NB4 (cell line): ENCODE data around the gene HLA-DMB.

Experiments used
- DNase-seq: peaks from one replicate; pipeline ENCODE4 v3.0.0; 2010; ENCODE audit warnings: low read depth
- H3K4me3 ChIP-seq: one replicate; pipeline ENCODE4 v1.5.1; 2011; ENCODE audit warnings: mild to moderate bottlenecking, low read depth, low read length, moderate library complexity
- CTCF ChIP-seq: IDR thresholded peaks from one replicate; pipeline ENCODE4 v1.5.1; 2012; ENCODE audit warnings: low read depth, low read length
- MAX ChIP-seq: IDR thresholded peaks from 2 replicates; pipeline ENCODE4 v1.6.1; 2011; ENCODE audit warnings: low read depth, low read length
- MYC ChIP-seq: IDR thresholded peaks from 2 replicates; pipeline ENCODE4 v1.6.1; 2011; ENCODE audit warnings: low read depth, low read length
- POLR2A ChIP-seq: IDR thresholded peaks from 2 replicates; pipeline ENCODE4 v1.6.1; 2011; ENCODE audit warnings: mild to moderate bottlenecking; ENCODE audit not compliant: insufficient read length; ENCODE audit errors: extremely low read depth

HLA-DMB gene

GRCh38 chr6:32973144-32974015, 32.6 kb upstream of the HLA-DMB start:
- peak; percentile 63 for DNase-seq
- peak overlapping the region; percentile 99 for H3K4me3 ChIP-seq
- TF ChIP-seq MAX (no peak), POLR2A (peak; percentile 13)

DNA sequence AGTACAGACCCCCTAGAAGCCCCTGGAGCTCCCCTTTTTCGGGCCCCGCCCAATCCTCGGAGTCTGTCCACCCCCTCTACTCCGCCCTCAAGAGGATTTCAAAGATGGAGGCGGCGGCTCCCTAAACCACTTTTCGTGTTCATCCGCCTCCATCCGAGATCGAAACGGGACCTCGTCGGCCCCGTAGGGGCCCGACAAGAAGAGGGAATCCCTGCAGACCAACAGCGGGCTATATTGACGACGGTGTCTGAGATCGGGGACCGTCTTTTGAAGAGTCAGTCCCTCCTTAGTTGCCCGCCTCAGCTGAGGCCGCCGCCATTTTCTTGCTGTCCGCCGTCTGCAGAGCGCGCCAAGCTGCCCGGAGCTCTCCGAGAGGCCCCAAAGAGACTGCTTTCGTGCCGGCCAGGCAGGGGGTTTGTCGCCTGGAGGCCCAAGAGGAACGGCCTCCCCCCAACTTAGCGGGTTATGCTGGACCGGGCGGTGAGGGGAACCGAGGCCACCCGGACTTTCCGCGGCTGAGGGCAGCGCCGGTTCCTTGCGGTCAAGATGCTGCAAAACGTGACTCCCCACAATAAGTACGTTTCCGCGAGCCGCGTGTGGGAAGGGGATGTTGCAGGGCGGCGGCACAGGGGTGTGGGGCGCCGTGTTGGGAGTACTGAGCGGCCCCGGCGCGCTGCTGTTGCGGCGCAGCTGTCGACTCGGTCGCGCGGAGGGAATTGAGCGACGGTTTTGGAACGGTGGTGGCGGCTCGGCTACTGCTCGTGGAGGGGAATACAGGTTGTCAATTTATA, 31.7 kb upstream of the HLA-DMB start:
- TF ChIP-seq MYC: no peak
- TF ChIP-seq POLR2A: no peak
- TF ChIP-seq MAX: no peak
- TF ChIP-seq CTCF: no peak
- DNase-seq: peak; percentile 70
- H3K4me3 ChIP-seq: peak overlapping the region; percentile 99

GRCh38 chr6:32971581-32972352, 30.9 kb upstream of the HLA-DMB start:
- peak; percentile 99 for TF ChIP-seq POLR2A
- TF ChIP-seq MYC: peak; percentile 89
- TF ChIP-seq MAX: peak; percentile 63
- no peak for TF ChIP-seq CTCF
- H3K4me3 ChIP-seq: peak overlapping the region; percentile 99
- peak; percentile 100 for DNase-seq

DNA sequence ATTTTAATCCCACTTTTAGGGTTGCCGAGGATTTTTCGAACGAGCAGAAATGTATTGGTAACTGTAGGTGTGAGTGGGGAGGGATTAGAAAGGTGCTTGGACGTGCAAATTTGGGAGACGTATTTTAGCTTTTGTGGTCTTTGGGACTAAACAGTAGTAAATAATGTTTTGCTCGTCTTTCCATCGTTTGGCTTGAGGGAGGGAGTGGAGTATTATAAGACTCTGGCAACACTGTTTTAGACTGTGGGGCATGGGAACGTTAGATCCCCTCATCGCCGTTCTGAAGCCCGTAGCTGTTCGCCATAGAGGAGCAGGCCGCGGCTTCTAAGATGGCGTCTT, 30.4 kb upstream of the HLA-DMB start:
- peak overlapping the region; percentile 83 for H3K4me3 ChIP-seq
- no peak for DNase-seq
- TF ChIP-seq POLR2A (peak; percentile 57), MAX (no peak)

GRCh38 chr6:32970413-32971241, 29.8 kb upstream of the HLA-DMB start:
- H3K4me3 ChIP-seq: peak overlapping the region; percentile 83
- DNase-seq: peak; percentile 93
- TF ChIP-seq MYC (peak; percentile 25), MAX (no peak)

- DNase-seq: peak; percentile 94
- TF ChIP-seq MAX (peak; percentile 53; the same call in 1 of the 2 replicates), MYC (peak; percentile 50), CTCF (peak; percentile 37), POLR2A (no peak)
- peak overlapping the region; percentile 83 for H3K4me3 ChIP-seq
Measured at GRCh38 chr6:32969685-32970412, 29.0 kb upstream of the HLA-DMB start.
